Hypothalamus (tissue), 51 donors: Measurements from ENCODE around the gene CCDC17.

ENCODE experiments used
- DNase-seq, 51 donors: peaks; one replicate each; lab custom pipeline; 2025; lab: John Stamatoyannopoulos, UW

Gene CCDC17

DNA sequence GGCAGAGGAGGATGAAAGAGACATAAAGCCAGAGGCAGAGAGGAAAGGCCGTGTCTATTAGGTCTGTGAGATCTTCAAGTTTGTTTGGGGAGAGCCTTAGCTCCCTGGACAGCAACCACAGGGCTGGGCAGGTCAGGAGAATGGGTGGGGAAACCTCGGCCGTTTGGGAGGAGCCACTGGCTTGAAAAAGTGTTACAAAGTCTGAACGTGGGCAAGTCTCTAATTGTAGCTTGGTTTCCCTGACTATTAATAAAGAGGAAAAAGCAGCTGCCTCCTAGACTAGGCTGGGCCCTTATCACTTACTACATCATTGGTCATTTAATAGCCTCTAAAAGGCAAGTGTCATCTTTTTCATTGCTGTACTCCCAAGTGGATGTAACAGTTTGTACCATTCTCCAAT lies at the start of gene CCDC17:
TSS of gene CCDC17 (minus strand) at position 83 of the 400 bp plus-strand sequence. CDS start 145 bp downstream, outside the sequence.
- no peak for DNase-seq

DNA sequence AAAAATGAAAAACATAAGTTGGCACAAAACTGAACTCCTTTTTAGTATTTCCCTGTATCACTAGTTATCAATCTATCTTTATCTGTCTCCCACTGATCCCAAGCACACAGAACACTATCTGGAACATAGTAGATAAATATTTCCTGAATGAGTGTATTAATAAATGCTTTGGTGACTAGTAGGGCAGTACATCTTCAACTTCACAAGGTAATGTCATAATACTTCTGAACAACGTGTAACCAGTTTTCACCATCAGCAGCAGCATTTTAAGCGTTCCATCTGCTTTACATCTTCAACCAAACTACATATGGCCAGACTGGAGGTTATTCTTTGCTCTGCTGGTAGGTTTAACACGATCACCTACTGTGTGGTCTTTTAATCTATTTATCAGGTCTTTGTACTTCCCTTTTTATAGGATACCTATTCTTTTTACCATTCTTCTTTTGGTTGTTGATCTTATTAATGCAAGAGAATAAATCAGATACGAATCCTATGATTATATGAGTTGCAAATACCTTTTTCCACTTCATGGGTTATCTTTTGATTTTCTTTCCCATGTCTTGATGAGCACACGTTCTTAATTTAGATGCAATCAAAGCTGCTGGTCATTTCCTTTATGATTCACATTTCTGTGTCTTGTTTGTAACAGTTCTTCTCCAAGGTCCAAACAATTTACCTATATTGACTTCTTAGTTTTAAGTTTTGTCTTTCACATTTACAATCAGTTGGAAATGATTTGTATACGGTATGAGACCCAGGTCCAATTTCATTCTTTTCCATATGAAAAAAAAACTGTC lies 46.2 kb upstream of the CCDC17 start:
- DNase-seq = no peak

DNA sequence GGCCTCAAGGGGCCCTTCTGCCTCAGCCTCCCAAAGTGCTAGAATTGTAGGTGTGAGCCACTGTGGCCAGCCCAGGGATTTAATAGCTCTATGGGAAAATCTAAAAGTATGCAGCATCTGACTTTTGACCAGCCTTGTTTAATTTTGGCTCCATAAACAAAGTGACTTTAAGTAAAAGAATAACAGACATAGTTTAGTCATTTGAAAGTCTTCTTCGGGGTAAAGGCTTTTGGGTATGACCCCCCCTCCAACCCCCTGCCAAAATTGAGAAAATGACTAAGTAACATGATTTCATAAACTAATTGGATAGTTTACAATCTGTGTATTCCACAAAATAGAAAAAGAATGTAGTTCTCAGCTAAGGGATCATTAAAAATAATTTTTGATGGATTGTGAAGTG lies 45.5 kb upstream of the CCDC17 start:
- no peak for DNase-seq

DNA sequence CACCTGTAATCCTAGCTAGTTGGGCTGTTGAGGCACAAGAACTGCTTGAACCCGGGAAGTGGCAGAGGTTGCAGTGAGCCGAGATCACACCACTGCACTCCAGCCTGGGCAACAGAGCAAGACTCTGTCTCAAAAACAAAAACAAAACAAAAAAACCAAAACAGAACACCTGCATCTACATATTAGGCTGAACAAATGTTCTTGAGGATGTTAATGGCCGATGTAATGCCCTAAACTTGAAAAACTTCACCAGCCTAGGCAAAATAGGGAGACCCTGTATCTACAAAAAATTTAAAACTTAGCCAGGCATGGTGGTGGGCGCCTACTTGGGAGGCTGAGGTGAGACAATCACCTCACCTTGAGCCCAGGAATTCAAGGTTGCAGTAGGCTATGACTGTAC lies 44.7 kb upstream of the CCDC17 start:
- no peak for DNase-seq

DNA sequence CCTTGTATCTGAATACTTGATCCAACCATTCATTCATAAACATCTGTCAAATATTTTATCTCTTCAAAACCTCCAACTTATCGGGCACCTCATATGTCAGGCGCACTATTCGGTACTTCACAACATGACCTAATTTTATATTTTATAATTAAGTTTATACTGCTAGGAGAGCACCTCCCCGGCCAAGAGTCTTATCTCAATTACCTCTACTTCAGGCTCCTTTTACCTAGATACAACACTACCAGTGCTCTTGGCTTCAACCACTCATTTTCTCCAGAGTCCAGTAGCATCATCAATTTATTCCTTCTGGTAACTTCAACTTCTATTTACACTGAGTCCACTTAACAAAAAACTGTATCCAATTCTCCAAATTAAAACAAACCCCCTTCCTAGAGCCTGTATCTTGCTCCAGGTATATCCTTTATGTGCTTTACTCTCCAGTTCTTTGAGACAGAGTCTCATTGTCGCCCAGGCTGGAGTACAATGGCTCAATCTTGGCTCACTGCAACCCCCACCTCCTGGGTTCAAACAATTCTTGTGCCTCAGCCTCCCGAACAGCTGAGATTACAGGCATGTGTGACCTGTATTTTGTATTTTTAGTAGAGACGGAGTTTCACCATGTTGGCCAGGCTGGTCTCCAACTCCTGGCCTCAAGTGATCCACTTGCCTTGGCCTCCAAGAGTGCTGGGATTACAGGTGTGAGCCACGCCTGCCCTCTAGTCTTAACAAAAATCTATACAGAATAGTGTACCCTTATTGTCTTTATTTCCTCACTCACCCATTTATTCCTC lies 43.7 kb upstream of the CCDC17 start:
- no peak for DNase-seq

DNA sequence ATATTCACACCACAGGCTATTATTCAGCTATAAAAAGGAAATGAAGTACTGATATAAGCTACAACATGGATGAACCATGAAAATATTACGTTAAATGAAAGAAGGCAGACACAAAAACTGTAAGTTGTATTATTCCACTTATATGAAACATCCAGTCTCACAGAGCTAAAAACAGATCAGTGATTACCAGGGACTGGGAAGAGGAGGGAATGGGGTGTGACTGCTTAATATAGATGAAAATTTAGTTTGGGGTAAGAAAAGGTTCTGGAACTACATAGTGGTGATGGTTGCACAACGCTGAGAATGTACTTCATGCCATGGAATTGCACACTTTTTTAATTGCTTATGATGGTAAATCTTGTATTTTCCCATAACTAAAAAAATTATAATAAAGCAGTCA lies 43.0 kb upstream of the CCDC17 start:
- no peak for DNase-seq

DNA sequence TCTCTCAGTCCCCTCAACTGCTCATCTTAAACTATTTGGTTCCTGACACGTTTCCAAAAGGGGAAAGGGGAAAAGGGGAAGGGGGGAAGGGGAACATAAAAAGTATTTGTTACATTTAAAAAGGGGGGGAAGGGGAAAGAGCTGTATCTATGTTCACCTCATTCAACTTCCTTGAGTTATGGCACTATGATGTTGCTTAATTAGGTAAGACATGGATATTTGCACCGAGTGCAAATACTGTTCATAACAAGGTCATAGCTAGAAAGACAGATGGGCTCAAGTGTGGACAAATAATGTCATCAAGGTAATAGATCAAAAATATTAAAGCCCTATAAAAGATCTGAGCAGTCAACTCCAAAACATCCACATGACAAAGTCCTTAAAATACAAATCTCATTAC lies 36.5 kb upstream of the CCDC17 start:
- DNase-seq = no peak

DNA sequence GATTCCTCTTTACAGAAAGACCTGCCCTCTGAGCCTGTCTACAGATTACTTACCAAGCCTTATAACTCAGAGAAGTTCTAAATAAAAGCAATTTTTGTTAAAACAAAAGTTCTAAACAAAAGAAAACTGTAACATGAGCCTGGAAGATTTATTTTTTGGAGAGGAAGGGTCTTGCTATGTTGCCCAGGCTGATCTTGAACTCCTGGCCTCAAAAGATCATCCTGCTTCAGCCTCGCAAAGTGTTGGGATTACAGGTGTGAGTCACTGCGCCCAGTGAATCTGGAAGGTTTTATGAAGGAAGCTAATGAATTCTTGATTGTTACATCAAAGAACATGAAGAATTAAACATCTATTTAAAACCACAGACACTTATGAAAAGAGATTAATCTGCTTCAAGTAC lies 35.4 kb upstream of the CCDC17 start:
- no peak for DNase-seq

DNA sequence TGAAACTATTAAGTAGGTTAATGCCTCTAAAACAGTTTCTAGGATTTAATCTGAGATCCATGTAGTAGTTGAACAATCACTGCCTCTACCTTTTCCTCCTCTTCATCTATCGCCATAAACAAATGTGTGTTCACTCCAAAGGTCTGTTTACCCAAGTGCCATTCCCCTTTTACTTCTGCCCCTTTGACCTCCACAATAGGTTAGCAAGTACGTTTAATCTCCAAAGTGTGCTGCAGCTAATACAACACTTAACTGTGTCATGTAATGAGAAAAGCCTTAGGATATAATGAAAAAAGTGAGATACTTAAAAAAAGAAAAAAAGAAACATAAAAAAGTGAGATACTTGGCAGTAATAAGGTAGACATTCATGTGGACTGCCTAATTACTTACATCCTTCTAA lies 34.3 kb upstream of the CCDC17 start:
- DNase-seq = no peak

DNA sequence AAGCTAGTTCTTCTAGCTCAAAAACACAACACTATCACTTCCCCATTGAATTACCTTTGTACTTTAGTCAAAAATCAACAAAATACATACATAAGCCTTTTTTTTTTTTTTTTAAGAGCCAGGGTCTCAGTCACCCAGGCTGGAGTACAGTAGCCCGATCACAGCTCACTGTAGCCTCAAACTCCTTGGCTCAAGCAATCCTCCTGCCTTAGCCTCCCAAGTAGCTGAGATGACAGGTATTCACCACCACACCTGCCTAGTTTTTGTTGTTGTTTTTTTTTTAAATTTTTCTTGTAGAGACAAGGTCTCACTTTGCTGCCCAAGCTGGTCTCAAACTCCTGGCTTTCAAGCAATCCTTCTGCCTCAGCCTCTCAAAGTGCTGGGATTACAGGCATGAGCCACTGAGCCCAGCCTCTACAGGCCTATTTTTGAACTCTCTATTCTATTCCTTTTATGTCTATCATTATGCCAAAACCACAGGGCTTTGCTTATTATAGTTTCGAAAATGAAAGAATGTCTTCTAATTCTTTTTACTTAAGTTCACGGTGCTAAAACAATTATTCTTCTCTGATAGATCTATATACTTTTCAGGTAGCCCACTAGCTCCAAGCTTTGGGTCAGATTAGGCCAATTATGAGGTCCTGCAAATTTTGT lies 32.8 kb upstream of the CCDC17 start:
- no peak for DNase-seq

DNA sequence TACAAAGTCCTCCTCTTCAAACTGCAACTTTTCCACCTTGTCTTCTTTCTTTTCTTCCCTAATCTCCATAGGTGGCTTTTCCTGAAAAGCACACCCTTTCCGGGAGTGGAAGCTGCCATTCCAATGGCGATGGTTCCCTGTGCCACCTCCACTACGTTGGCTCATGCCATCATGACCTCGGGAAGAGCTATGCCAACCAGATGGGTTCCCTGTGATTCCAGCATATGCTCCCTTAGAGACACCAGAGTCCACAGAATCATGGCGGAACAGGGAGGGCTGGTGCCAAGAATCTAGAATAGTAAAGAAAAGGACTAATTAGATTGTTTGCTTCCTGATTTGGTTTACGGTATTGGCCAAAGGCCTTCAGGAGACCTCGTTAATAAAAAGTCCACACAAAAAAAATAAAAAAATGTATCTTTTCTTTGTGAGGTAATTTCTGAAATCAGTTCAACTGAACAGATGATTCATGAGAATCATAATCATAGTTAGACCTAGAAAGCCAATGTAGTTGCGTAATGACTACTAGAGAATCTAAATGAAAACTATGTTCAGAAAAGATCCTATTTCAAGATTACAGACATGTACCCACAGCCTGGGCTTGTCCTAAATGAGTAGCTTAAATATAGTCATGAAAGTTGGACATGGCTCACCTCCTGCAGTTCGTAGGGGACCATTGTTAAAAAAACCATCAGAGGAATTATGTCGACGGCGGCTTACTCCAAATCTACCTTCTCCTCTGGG lies 30.9 kb upstream of the CCDC17 start:
- DNase-seq = no peak

DNA sequence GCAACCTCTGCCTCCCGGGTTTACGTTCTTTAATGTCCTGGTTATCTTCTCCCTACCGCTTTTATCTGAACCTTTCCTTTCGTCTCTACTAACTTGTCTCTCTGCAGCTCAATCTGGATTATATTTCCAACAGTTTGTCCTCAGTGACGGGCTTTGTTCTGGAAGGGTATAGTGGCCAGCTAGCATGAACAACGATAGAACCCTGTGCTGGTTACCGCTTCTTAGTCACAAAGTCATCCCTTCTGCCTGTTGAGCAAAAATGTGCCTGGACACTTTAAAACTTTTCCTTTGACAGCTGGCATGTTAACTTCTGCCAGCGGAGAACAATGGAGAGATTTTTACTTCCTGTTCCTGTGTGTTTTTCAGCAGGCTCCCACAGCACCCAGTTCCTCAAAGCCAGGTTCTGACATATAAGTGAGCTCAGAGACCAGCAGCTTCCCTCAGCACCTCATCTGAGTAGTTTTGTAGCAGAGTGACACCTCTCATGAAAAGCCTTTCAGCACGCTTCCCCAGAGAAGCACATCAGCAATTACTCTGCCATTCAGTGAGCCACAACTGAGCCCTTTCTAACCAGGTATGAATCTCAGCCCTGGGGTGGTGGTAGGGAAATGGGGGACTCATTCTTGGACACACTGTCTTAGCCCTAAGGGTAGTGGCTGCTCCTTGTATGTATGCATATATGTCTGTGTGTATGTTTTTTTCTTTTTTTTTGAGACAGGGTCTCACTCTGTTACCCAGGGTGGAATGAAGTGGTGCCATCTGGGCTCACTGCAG lies 23.6 kb upstream of the CCDC17 start:
- peak in 1 of 51 donors; percentile 5 for DNase-seq

DNA sequence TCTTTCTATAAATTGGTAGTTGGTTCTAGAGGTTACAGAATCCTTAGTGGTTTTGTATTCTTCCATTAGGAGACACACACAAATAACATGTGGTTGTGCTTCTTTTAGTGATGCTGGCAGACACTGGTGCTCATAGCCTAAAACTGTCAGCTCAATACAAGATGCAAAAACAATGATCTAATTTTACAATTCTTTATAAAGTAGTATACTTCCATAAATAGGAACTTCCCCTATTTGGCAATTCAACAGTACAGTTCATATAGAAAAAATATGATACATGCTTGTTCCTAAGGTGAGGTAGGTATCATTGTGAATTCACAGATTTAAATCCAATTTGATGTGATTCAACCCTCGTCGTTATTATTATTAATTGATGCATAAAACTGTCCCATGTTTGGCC lies 20.8 kb upstream of the CCDC17 start:
- no peak for DNase-seq

DNA sequence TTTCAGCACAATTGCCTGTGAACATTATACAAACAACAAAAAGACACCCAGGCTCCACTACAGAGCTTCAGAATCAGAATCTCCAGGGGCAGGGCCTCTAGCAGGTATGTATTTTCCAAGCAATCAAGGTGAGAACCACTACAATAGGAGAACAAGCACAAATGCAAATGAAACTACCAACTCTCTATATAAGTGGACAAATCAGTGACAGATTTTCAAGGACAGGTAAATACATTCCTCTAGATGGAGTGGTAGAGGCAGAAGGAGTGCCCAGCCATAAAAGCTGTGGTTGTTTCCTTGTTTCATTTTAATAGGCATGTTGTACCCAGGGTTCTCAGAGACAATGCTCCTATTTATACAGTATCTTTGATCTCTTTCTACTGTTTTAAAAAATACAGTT lies 20.1 kb upstream of the CCDC17 start:
- DNase-seq = no peak

DNA sequence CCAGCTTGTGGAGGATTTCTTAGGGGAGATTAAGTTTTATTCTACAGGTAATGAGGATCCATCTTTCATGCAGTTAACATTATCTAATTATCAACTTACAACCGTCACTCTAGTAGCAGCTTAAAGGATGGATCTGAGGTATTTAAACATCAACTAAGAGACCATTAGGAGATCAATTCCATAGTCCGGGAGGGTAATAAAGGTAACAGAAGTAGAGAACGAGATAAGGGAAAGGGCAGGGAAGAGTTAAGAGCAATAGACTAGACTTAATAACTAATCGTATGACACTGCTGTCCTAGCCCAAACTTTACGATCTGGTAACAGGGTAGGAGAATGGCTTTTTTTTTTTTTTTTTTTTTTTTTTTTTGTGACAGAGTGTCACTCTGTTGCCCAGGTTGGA lies 19.5 kb upstream of the CCDC17 start:
- no peak for DNase-seq

DNA sequence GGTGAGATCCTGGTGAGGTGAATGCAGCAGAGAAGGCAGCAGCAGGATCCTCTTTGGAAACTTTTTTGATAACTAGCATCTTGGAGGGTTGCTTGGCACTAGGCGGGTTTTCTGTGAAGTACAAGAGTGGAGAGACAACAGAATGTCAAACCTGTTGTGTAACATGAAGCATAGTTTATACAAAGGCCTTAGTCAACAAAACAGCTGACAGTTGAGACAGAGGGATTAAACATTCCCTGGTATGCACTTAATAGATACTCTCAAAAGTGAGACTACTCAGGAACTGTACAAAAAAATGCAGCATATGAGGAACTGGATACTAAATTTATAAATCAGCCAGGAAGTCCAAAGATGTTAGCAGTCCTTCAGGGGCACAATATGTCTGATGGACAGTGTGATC lies 16.4 kb upstream of the CCDC17 start:
- DNase-seq = no peak

DNA sequence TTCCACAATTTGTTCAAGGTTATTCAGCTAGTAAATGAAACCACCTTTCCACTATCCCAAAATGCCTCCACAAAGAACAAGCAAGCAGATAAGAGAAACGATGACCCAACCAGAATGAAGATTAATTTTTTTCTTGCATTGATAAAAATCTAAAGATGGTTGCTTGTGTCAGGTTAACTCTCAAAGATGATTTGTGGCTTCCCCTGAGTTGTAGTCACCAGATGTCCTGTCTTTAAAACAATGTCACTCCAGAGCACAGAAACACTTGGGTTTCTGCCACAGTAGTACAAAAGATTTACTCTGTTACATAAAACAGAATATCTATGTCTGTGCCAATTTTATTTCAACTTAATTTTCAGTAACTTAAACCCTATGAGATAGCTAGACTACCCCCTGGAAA lies 11.4 kb upstream of the CCDC17 start:
- DNase-seq = no peak

DNA sequence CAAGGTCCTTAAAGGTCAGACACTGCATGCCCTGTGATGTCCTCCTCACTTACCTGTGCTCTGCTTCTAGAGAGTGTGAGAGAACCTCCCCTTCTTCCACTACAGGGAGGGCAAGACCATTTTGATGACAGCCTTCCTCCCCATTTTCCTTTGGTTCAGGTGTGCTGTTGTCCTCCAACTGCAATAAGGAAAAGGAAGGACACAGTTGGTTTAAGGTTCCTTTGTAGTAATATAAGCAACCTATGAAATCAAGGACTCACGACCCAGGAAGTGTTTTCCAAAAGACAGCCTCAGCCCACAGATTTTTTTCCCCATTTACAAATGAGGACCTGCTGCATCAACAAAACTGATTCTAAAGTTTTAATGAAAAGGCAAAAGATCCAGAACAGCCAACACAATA lies 6.6 kb upstream of the CCDC17 start:
- DNase-seq = no peak

DNA sequence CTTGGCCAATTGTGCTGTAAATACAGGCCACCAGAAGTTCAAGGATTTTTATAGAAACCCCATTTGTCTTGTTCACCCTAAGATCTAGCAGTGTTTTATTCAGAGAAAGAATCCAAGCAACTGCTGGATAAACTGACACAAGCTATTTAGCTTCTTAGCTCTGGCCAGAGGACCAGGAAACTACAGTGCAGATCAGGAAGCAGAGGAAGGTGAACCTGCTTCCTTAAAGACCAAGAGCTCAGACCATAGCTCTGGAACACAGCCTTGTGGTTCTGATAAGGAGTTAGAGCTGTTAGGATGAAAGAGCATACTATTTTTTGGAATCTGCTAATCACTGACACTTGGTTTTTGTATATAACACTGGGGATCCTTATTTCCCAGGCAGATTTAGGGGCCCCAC lies 5.2 kb upstream of the CCDC17 start:
- DNase-seq = no peak
